Measurements from ENCODE around the gene VPS52.
"Not testable (repeated sequence)": the region's sequence is repeated elsewhere in the genome, so short reads cannot be mapped to it uniquely, and the experiment has no call there.

The VPS52 gene

GRCh38 chr6:33278810-33279209 lies 7.1 kb upstream of the VPS52 start:
- DNase-seq = no peak

GRCh38 chr6:33278392-33278741 lies 6.7 kb upstream of the VPS52 start:
- DNase-seq = no peak

GRCh38 chr6:33277663-33278391 lies 6.2 kb upstream of the VPS52 start:
- DNase-seq = no peak

- DNase-seq = peak; percentile 94
Observed at GRCh38 chr6:33276864-33277662, 5.4 kb upstream of the VPS52 start, which contains the start of gene B3GALT4. Gene B3GALT4 (plus strand): TSS chr6:33277123. CDS start chr6:33277420, 297 bp downstream.

- DNase-seq = no peak
Observed at GRCh38 chr6:33276581-33276863, 4.8 kb upstream of the VPS52 start.

GRCh38 chr6:33275795-33276580 lies 4.3 kb upstream of the VPS52 start:
- not testable (repeated sequence) for DNase-seq

GRCh38 chr6:33273924-33274902 lies 2.5 kb upstream of the VPS52 start:
- no peak for DNase-seq

- no peak for DNase-seq
Observed at GRCh38 chr6:33273129-33273923, 1.6 kb upstream of the VPS52 start.

GRCh38 chr6:33272275-33273128 lies 826 bp upstream of the VPS52 start:
- DNase-seq = no peak

GRCh38 chr6:33271117-33271467 lies 584 bp downstream of the VPS52 start:
- no peak for DNase-seq

- DNase-seq = no peak
Observed at GRCh38 chr6:33264015-33264414, 7.7 kb downstream of the VPS52 start.

GRCh38 chr6:33262490-33262889 lies 9.2 kb downstream of the VPS52 start:
- not testable (repeated sequence) for DNase-seq

GRCh38 chr6:33259032-33259431 lies 12.6 kb downstream of the VPS52 start:
- no peak for DNase-seq

GRCh38 chr6:33254591-33254990 lies 17.1 kb downstream of the VPS52 start:
- no peak for DNase-seq

- no peak for DNase-seq
Observed at GRCh38 chr6:33252759-33253158, 18.9 kb downstream of the VPS52 start.

- DNase-seq = no peak
Observed at GRCh38 chr6:33251395-33252012, 20.2 kb downstream of the VPS52 start.

GRCh38 chr6:33250731-33251130 lies 20.9 kb downstream of the VPS52 start:
- DNase-seq = no peak

- DNase-seq = peak; percentile 67
Observed at GRCh38 chr6:33249732-33250630, 21.7 kb downstream of the VPS52 start.

All from islet precursor cell (in vitro differentiated cells).